SHP77 (cell line): ENCODE results near the gene SH3BP1.

ENCODE experiments used
- DNase-seq, 2 experiments: peaks; one replicate each; lab custom pipeline; 2025; lab: John Stamatoyannopoulos, UW

The SH3BP1 gene

DNA sequence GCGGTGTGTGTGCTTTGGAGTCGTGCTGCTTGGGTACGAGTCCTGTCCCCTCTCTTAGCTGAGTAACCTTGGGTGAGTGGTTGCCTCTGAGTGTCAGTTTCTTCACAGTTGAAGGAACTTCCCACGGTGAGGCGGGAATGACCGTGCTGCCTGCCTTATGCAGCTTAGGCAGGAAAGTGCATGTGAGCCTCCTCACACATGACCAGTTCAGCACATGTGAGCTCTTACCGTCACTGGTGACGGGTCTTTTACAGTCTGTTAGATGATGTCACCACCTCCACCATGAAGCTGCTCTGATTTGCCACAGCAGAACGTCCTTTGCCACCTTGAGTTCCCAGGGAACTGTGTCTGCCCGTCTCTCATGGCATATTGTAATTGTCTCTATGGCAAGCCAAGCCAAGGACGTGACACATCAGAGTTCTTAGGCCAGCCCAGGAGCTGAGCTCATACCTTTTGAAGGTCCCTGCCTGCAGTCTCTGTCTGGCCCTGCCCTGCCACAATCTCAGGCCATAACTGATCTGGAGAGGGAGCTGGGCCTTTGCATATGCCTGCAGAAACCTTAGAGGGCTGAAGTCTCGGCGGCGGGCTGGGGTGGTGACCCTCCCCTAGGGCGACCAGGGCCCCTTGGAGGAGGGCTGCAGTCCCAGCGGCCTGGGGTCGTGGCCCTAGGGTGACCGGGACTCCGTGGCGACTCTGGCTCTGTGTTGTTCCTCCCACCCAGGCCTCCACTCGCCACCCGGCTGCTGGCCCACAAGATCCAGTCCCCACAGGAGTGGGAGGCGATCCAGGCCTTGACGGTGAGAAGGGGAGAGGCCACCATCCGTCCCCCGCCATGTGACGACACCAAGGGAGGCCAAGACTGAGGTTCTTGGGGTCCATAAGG, 23.0 kb upstream of the SH3BP1 start:
- DNase-seq, result no peak

DNA sequence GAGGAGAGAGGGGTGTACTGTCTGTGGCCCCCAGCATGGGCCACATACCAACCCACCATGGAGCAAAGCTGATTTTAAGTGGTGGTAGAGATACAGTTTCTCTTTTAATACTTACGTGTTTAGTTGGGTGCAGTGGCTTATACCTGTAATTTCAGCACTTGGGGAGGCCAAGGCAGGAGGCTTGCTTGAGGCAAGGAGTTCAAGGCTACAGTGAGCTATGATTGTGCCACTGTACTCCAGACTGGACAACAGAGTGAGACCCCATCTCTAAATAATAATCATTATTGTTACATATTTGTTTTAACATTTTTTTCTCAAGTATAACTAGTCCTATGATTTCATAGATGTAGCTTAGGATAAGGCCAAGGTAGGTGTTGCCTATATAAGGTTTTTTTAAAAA, 22.0 kb upstream of the SH3BP1 start:
- no peak for DNase-seq

DNA sequence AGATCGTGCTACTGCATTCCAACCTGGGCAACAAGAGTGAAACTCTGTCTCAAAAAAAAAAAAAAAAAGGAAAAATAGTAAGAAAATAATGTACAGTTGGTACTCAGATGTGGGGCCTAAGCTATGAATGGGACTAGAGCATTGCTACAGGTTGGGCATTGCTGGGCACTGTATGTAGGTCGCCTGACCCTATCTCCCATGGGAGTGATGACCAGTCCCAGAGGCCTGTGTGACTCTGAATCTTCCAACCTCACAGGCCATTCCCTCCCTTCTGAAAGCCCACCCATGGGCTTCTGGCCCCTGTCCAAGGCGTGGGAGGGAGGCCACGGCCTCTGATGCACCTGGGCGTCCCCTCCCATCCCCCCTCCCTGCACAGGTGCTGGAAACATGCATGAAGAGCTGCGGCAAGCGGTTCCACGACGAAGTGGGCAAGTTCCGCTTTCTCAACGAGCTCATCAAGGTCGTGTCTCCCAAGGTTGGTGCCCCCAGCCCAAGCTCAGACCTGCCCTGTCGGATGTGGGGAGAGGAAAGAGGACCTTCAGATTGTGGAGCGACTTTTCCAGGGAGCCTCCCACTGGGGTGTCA, 21.3 kb upstream of the SH3BP1 start:
- DNase-seq, result no peak

DNA sequence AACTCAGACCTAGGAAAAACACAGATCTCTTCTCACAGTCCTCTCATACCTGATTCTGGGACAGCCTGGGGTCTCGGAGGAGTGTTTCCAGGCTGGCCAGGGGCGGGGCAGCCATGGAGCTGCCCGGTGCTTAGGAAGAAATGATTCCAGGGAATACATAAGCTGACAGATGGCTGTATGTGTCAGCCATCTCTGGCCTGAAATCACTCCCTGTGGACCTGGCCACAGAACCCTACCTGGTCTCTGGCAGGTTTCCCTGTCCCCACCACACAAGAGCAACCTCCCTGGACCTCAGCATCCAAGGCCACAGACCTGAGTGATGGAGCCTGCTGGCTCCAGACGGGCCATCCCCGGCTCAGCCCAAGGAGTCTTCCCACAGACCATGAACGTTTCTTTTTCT, 20.8 kb upstream of the SH3BP1 start:
- DNase-seq, result no peak

DNA sequence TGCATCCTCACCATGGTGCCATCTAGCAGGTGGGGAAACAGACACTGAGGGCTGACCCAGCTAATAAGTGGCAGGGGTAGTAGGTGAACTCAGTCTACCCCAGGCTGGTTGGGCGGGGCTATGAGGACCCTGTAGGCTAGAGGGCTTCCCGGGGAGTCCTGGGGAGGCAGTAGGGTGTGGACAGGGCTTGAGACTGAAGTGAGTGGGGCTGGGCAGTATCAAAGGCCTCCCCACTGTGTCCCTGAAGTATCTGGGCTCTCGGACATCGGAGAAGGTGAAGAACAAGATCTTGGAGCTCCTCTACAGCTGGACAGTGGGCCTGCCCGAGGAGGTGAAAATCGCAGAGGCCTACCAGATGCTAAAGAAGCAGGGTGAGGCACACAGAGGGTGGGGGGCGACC, 19.5 kb upstream of the SH3BP1 start:
- DNase-seq, result no peak

DNA sequence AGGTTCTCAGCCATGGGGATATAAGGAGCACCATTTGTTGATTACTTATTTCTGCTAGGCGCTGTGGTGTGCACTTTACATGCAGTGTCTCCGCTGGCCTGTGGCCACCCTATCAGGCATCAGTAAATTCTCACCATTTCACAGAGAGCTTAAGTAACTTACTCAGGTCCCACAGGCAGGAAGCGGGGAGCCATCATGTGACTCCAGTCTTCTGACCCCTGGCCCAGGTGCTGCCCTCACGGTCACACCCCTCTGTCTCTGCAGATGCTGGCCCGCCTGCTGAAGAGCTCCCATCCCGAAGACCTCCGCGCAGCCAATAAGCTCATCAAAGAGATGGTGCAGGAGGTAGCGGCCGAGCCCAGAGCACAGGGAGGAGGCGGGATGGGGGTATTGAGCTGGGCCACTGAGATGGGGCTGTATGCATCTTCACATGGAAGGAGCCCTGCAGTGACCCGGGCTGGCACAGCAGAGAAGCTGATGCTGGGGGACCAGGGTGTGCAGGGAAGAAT, 18.1 kb upstream of the SH3BP1 start:
- no peak for DNase-seq

DNA sequence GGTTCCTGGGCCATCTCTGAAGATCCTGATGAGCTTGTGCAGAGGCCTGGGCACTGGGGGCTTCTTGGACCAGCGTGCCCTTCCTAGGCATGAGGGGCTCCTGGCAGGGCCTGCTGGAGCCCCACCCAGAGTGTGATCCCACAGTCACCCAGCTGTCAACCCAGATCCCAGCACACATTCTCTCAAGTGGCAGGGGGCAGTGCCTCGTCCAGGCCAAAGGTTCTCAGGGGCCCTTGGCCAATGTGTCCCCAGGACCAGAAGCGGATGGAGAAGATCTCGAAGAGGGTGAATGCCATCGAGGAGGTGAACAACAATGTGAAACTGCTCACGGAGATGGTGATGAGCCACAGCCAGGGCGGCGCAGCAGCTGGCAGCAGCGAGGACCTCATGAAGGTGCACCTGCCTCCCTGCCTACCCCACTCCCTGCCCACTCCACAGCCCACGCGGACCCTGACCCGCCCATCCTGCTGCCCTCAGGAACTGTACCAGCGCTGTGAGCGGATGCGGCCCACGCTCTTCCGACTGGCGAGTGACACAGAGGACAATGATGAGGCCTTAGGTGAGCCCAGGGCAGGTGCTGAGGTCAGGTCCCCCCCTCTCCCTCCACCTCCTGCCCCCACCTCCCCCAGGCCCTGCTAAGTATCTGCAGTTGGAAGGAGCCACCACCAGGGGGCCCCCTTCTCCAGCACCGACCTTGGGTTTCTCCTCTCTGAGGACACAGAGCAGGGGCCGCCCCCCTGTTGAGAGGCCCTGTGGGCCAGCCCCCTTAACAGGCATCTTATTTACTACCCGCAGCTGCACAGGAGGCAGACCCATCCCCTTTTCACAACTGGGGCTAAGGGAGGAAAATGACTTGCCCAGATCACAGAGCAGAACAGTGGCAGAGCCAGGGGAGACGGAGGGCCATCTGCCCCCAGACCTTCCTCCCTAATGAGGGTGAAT, 16.1 kb upstream of the SH3BP1 start:
- peak in 1 of 2 experiments; percentile 46 for DNase-seq

DNA sequence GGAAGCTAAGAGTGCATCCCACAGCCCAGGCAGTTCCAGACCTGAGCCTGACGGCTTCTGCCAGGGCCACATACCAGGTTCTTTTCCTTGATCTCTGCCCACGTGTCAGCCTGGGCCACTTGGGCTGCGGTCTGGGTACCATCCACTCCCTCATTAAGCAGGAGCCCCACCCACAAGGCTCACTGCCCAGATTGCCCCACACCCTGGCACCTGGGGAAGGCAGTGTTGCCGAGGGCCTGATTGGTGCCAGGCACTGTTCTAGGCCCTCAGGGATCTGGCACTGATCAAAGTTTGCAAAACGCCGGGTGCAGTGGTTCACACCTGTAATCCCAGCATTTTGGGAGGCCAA, 15.5 kb upstream of the SH3BP1 start:
- DNase-seq, result no peak

DNA sequence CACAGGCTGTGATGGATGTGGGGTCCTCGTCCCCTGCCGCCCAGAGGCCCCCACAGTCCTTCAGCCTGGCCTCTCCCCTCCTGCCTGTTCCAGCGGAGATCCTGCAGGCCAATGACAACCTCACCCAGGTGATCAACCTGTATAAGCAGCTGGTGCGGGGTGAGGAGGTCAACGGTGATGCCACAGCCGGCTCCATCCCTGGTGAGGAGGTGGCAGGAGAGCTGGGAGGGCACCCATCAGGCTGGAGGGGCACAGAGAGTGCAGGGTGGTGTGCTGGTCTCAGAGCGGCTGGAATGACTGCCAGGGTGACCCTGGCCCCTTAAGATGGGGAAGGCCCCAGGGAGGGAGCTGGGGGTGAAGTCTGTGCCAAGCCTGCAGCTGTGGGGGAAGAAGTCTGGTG, 14.6 kb upstream of the SH3BP1 start:
- DNase-seq, result no peak

DNA sequence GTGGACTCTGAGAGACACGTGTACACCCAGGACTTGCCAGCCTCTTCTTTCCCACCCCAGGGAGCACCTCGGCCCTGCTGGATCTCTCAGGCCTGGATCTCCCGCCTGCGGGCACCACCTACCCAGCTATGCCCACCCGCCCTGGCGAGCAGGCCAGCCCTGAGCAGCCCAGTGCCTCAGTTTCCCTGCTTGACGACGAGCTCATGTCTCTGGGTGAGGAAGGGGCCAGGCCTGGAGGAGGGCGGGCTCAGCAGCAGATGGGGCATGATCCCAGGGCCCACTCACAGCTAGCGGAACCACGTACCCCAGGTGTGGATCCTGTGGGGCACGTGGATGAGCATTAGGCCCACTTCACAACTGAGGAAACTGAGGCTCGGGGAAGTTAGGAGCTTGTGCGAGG, 13.7 kb upstream of the SH3BP1 start:
- no peak for DNase-seq

DNA sequence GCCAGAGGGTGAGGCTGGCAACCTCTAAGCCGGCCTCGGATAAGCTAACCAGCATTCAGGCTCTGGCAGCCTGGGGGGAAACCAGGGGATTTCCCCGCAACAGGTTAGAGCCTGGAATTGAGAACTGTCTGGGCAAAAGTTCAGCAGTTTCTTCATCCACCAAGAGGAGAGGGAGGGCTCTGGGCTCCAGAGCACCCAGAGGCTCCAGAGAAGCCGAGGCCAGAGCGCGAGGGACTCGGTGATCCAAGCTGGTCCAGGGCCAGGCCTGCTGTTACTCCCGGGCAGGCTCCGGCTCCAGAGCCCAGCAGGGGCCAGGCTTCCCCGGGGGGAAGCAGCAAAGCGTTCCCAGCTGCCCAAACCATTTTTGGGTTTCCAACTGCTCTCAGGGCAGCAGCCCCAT, 13.3 kb upstream of the SH3BP1 start:
- DNase-seq, result no peak

DNA sequence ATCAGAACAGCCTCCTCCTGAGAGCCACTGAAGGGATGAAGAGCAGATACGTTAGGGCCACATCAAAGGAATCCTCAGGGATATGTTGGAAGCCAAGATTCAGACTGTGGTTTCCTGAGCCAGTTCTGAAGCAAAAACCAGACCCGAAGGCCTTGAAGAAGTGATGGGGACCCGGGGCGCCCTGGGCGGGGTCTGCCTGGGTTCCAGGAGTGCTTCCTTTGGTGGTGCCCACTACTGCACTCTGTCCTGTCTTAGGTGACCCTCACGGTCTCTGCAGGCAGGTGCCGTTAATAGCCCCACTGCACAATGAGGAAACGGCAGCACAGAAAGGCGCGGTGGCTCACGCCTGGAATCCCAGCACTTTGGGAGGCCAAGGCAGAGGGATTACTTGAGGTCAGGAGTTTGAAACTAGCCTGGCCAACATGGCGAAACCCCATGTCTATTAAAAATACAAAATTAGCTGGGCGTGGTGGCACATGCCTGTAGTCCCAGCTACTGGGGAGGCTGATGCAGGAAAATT, 12.9 kb upstream of the SH3BP1 start:
- no peak for DNase-seq

DNA sequence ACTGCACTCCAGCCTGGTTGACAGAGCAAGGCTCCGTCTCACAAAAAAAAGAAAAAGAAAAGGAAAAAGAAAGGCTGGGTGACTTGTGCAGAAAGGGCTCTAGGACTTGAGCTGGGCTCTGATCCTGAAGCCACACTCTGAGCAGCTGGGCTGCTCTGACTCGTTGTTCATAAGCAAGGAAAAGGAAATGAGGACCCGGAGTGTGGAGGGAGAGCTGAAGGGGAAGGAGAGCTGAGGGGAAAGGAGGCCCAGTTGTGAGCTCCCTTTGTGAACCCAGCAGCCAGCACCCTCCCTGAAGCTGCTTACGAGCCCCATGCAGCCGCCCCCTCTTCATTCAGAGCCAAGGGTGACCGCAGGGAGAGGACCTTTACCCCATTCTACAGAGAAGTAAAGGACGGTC, 12.3 kb upstream of the SH3BP1 start:
- DNase-seq, result no peak

DNA sequence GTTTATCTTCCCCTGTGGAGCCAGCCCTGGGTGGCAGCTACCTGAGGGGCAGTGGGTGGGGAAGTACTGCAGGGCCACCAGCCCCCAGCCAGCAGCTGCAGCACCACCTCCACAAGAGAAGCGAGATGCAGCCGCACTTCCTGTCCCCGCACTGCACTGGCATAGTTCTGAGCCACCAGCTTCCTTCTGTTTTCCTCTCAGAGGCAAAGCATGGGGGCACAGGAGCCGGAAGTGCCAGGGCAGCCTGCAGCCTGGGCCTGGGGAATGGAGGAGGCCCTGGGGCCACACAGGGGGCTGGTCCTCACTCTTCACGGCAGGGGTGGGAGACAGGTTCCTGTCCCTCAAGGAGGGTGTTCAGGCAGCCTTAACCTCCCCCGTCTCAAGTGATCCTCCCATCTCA, 11.9 kb upstream of the SH3BP1 start:
- DNase-seq, result no peak

DNA sequence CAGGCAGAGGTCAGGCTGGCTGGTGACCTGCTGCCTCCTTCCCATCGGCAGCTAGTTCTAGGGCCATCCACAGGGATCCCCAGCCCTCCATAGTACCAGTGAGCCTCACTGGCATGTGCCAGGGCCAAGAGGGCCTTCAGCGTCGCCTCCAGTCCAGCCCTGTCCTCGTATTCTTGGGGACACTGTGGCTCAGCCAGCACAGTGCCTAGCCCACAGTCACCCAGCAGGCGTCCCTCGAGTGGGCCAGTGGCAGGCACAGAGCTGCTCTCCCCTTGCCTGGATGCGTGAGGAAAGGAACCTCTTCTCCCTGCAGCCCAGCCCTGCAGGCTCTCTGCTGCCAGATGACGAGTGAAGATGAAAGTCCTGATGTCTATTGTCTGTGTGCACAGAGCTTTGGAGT, 10.6 kb upstream of the SH3BP1 start:
- DNase-seq, result no peak

DNA sequence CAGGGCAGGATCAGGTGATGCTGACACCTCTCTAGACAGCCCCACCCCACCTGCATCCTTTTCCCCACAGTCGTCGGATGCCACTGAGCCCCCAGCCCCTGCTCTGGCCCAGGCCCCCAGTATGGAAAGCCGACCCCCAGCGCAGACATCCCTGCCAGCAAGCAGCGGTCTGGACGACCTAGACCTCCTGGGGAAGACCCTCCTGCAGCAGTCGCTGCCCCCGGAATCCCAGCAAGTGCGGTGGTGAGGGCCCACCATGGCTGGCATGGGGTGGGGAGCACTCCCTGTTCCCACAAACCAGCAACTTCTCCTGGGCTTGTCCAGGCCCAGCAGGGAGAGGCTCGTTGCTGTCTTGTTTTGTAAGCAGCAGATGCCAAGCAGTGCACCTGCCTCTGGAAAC, 9.5 kb upstream of the SH3BP1 start:
- DNase-seq, result no peak

DNA sequence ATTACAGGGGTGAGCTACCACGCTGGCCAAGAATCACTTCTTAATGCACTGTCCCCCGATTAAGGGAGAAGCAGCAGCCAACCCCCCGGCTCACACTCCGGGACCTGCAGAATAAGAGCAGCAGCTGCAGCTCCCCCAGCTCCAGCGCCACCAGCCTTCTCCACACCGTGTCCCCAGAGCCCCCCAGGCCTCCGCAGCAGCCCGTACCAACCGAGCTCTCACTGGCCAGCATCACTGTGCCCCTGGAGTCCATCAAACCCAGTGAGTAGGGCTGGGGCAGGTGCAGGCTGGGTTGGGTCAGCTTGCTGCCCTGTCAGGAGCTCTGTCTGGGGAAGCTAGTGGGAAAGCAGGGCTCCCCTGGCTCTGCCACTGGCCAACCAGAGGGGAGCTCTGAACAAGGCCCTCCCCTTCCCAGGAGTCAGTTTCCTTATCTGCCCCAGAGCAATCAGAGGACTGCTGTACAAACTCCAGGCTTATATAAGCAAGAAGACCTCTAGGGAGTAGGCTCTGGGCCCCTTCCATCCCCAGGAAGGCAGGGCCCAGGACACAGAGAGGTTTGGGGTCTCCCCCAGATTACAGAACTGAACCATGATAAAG, 8.5 kb upstream of the SH3BP1 start:
- no peak for DNase-seq

DNA sequence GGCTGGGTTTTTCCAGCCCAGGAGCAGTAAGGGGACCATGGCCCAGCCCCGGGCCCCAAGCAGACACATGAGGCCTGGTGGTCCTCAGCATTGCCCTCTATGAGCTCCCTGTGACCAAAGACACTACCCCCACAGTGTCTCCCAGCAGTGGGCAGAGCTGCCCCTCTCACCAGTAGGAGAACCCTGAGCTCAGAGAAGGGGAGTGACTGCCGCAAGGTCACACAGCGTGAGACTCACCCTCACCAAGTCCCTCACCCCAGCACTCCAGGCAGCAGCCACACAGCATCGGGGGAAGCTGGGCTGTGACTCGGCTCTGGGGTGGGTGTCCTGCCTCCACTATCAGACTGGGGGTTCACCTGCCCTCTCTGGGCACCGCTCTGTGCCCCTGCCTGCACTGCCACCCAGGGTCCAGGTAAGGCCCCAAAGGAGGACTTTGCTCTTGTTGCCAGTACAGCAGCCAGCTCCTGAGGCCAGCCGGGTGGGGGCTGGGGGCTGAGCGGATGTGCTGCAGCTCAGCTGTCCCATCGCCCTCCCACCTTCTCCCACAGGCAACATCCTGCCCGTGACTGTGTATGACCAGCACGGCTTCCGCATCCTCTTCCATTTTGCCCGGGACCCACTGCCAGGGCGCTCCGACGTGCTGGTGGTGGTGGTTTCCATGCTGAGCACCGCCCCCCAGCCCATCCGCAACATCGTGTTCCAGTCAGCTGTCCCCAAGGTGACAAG, 7.9 kb upstream of the SH3BP1 start:
- DNase-seq, result no peak

DNA sequence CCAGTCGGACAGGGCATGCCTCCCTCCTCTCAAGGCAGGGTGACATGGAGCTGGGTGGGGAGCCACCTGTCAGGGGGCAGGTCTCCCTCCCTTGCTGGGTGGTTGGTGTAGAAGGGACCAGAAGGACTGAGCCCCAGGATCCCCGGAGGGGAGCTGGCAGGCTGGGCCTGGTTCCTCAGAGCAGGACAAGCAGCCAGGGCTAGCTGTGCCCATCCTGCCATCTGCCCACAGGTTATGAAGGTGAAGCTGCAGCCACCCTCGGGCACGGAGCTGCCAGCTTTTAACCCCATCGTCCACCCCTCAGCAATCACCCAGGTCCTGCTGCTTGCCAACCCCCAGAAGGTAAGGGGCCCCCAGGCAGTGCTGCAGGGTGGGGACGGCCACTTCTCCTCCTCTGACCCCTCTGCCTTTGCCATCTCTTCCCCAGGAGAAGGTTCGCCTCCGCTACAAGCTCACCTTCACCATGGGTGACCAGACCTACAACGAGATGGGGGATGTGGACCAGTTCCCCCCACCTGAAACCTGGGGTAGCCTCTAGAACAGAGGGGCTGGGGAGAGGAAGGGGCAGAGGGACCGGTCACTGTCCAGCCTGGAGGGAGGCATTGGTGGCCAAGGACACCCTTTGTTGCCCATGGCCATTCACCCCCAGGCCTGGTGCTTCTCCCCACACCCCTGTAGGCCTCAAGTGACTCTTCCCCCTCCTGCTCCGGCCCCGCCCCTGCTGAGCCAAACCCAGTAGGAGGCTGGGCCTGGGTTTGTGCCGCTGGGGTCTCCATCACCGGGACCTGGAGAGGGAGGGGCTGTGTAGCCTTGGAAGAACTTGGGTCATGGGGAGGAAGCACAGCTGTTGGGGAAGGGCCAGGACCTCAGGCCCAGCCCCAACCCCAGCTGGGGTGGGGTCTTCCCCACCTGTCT, 7.0 kb upstream of the SH3BP1 start:
- no peak for DNase-seq

DNA sequence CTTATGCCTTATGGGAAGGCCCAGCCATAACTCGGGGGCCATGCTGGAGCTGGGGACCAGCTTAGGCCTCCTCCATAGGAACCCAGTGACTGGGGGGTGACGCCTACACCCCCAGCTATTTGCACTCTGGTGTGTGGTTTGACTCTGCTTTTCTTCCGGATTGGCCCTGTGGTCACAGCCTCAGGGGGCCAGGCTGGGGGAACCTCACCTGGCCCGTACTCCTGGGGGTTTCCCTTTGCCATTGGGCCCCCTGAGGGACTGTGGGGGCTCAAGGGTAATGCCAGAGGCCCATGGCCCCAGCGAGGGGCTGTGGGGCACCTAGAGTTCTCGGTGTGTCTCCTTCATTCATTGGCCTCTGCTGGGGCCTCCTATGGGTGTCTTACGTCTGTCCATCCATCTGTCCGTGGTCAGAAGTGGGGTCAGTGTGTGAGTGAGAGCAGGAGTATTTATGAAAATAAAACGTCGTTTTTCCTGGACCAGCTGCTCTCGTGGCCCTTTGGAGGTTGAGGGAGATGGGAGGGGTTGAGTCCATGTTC, 6.3 kb upstream of the SH3BP1 start:
- no peak for DNase-seq
